NB4 (cell line): ENCODE measurements around the gene UMAD1.

Experiments used
- DNase-seq: peaks from one replicate; pipeline ENCODE4 v3.0.0; 2010; ENCODE audit warnings: low read depth
- H3K4me3 ChIP-seq: one replicate; pipeline ENCODE4 v1.5.1; 2011; ENCODE audit warnings: mild to moderate bottlenecking, low read depth, low read length, moderate library complexity
- CTCF ChIP-seq: IDR thresholded peaks from one replicate; pipeline ENCODE4 v1.5.1; 2012; ENCODE audit warnings: low read depth, low read length
- MAX ChIP-seq: IDR thresholded peaks from 2 replicates; pipeline ENCODE4 v1.6.1; 2011; ENCODE audit warnings: low read depth, low read length
- MYC ChIP-seq: IDR thresholded peaks from 2 replicates; pipeline ENCODE4 v1.6.1; 2011; ENCODE audit warnings: low read depth, low read length
- POLR2A ChIP-seq: IDR thresholded peaks from 2 replicates; pipeline ENCODE4 v1.6.1; 2011; ENCODE audit warnings: mild to moderate bottlenecking; ENCODE audit not compliant: insufficient read length; ENCODE audit errors: extremely low read depth

Gene UMAD1

GRCh38 chr7:7768977-7769709 is 128.6 kb downstream of the UMAD1 start:
- TF ChIP-seq CTCF: no peak
- TF ChIP-seq POLR2A: no peak
- no peak for TF ChIP-seq MYC
- TF ChIP-seq MAX: no peak
- H3K4me3 ChIP-seq: no peak overlapping the region
- DNase-seq: no peak

GRCh38 chr7:7769710-7770627 is 129.4 kb downstream of the UMAD1 start:
- DNase-seq: no peak
- TF ChIP-seq MAX (no peak), MYC (no peak), CTCF (no peak), POLR2A (no peak)
- no peak overlapping the region for H3K4me3 ChIP-seq

- no peak for DNase-seq
- H3K4me3 ChIP-seq: no peak overlapping the region
- TF ChIP-seq MAX: no peak
- TF ChIP-seq CTCF: no peak
- TF ChIP-seq POLR2A: no peak
- no peak for TF ChIP-seq MYC
Measured at GRCh38 chr7:7771452-7771851, 130.9 kb downstream of the UMAD1 start.

- no peak for TF ChIP-seq CTCF
- H3K4me3 ChIP-seq: no peak overlapping the region
- no peak for DNase-seq
Measured at GRCh38 chr7:7772397-7772821, 131.9 kb downstream of the UMAD1 start.

GRCh38 chr7:7773334-7774309 is 133.1 kb downstream of the UMAD1 start:
- TF ChIP-seq POLR2A (no peak), MAX (no peak), CTCF (no peak), MYC (no peak)
- DNase-seq: no peak
- H3K4me3 ChIP-seq: no peak overlapping the region
